ENCODE data around the gene KRTAP24-1. TPM values are rescaled to one million over a fixed set of nuclear protein-coding genes. Genes with fewer than 3 reads are reported as not detected.

The KRTAP24-1 gene
- total RNA-seq, 1 donor from 2014 or later = not detected

- no peak for TF ChIP-seq POLR2AphosphoS5 (IDR thresholded peaks at IDR 0.05; ENCODE audit: insufficient read depth in 1 of 2, low read depth in 1 of 2)
- no peak for TF ChIP-seq POLR2A (IDR thresholded peaks at IDR 0.05)
- TF ChIP-seq, protein P1, sequence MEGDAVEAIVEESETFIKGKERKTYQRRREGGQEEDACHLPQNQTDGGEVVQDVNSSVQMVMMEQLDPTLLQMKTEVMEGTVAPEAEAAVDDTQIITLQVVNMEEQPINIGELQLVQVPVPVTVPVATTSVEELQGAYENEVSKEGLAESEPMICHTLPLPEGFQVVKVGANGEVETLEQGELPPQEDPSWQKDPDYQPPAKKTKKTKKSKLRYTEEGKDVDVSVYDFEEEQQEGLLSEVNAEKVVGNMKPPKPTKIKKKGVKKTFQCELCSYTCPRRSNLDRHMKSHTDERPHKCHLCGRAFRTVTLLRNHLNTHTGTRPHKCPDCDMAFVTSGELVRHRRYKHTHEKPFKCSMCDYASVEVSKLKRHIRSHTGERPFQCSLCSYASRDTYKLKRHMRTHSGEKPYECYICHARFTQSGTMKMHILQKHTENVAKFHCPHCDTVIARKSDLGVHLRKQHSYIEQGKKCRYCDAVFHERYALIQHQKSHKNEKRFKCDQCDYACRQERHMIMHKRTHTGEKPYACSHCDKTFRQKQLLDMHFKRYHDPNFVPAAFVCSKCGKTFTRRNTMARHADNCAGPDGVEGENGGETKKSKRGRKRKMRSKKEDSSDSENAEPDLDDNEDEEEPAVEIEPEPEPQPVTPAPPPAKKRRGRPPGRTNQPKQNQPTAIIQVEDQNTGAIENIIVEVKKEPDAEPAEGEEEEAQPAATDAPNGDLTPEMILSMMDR (IDR thresholded peaks at IDR 0.05) = no peak
Measured at GRCh38 chr21:30232011-30232410, 50.7 kb downstream of the KRTAP24-1 start.

More at GRCh38 chr21:30232011-30232410, 50.7 kb downstream of the KRTAP24-1 start:
- Histone ChIP-seq H3K27ac (no peak overlapping the region), H3K36me3 (no peaks in the 10 kb centered on the region), H3K9me3 (no peaks in the 10 kb centered on the region), H3K27me3 (no peaks in the 10 kb centered on the region), H3K4me3 (no peak overlapping the region), H3K4me1 (peaks cover 16% of the 10 kb centered on the region)
- intact Hi-C loops (cut with DNase I) = no loop called here
- DNase-seq (ENCODE audit: extremely low spot score in 2 of 2) = no peak

Other genes with a start within 250 kb of the KRTAP24-1 start
- 2.2 TPM for gene CLDN17, start 116.1 kb downstream of the KRTAP24-1 start, total RNA-seq
- gene CLDN8, start 66.9 kb downstream of the KRTAP24-1 start, total RNA-seq = 8.8 TPM
- not detected for gene KRTAP25-1, start 6.6 kb upstream of the KRTAP24-1 start, total RNA-seq
- not detected for gene KRTAP26-1, start 37.4 kb upstream of the KRTAP24-1 start, total RNA-seq
- gene KRTAP27-1, start 54.7 kb upstream of the KRTAP24-1 start, total RNA-seq = not detected
- gene KRTAP23-1, start 65.7 kb upstream of the KRTAP24-1 start, total RNA-seq = not detected
- gene KRTAP13-2, start 89.3 kb upstream of the KRTAP24-1 start, total RNA-seq = not detected
- gene KRTAP13-1, start 113.1 kb upstream of the KRTAP24-1 start, total RNA-seq = not detected
- not detected for gene KRTAP13-3, start 143.0 kb upstream of the KRTAP24-1 start, total RNA-seq
- gene KRTAP13-4, start 147.3 kb upstream of the KRTAP24-1 start, total RNA-seq = not detected
- gene KRTAP15-1, start 157.3 kb upstream of the KRTAP24-1 start, total RNA-seq = not detected
- gene KRTAP19-1, start 197.4 kb upstream of the KRTAP24-1 start, total RNA-seq = not detected
- gene KRTAP19-2, start 204.5 kb upstream of the KRTAP24-1 start, total RNA-seq = not detected
- not detected for gene KRTAP19-3, start 209.1 kb upstream of the KRTAP24-1 start, total RNA-seq
- gene KRTAP19-4, start 214.2 kb upstream of the KRTAP24-1 start, total RNA-seq = not detected
- gene KRTAP19-5, start 219.2 kb upstream of the KRTAP24-1 start, total RNA-seq = not detected

All from vagina (tissue), 2 donors.